HUES6 (cell line): ENCODE data around the gene LMLN.
"Not testable (repeated sequence)": the region's sequence is repeated elsewhere in the genome, so short reads cannot be mapped to it uniquely, and the experiment has no call there.

Source experiments
- H3K27ac ChIP-seq: 2 replicates; pipeline ENCODE4 v1.7.0; 2013; ENCODE audit warnings: low read depth, mild to moderate bottlenecking, low read length, inconsistent platforms
- H3K27me3 ChIP-seq: 2 replicates; pipeline ENCODE4 v1.6.1; 2013; ENCODE audit warnings: low read length; ENCODE audit not compliant: control insufficient read depth, insufficient read depth
- H3K36me3 ChIP-seq: 2 replicates; pipeline ENCODE4 v1.6.1; 2013; ENCODE audit warnings: low read length; ENCODE audit not compliant: control insufficient read depth, insufficient read depth
- H3K4me1 ChIP-seq: 2 replicates; pipeline ENCODE4 v1.6.1; 2013; ENCODE audit warnings: low read length; ENCODE audit not compliant: control insufficient read depth, insufficient read depth
- H3K4me3 ChIP-seq: 2 replicates; pipeline ENCODE4 v1.5.1; 2013; ENCODE audit warnings: low read depth, low read length
- H3K9ac ChIP-seq: one replicate; pipeline ENCODE4 v1.6.1; 2013; ENCODE audit warnings: mild to moderate bottlenecking, low read length
- H3K9me3 ChIP-seq: 2 replicates; pipeline ENCODE4 v1.6.1; 2013; ENCODE audit warnings: low read depth, low read length; ENCODE audit not compliant: control insufficient read depth, insufficient read depth

The LMLN gene

GRCh38 chr3:198080521-198081384, 120.7 kb downstream of the LMLN start:
- peak overlapping the region; percentile 66 for H3K4me3 ChIP-seq

GRCh38 chr3:198081421-198081844, 121.4 kb downstream of the LMLN start:
- Histone ChIP-seq H3K27ac (no peak overlapping the region), H3K9ac (no peak overlapping the region), H3K36me3 (no peaks in the 10 kb centered on the region), H3K4me3 (peak overlapping the region; percentile 66), H3K27me3 (peaks cover 87% of the 10 kb centered on the region), H3K4me1 (peaks cover 3% of the 10 kb centered on the region; the same call in 1 of the 2 replicates), H3K9me3 (peaks cover 2% of the 10 kb centered on the region; the same call in 1 of the 2 replicates)

More at GRCh38 chr3:198080521-198081384, 120.7 kb downstream of the LMLN start:
- H3K4me1 ChIP-seq: peaks cover 3% of the 10 kb centered on the region; the same call in 1 of the 2 replicates
- H3K9ac ChIP-seq: peak overlapping the region; percentile 70
- no peak overlapping the region for H3K27ac ChIP-seq
- H3K27me3 ChIP-seq: peaks cover 87% of the 10 kb centered on the region
- peaks cover 2% of the 10 kb centered on the region; the same call in 1 of the 2 replicates for H3K9me3 ChIP-seq
- H3K36me3 ChIP-seq: no peaks in the 10 kb centered on the region

GRCh38 chr3:198082226-198082625, 122.2 kb downstream of the LMLN start:
- not testable (repeated sequence) for H3K36me3 ChIP-seq, H3K27ac ChIP-seq, H3K9ac ChIP-seq, H3K4me3 ChIP-seq, H3K9me3 ChIP-seq, H3K4me1 ChIP-seq
- peaks cover 87% of the 10 kb centered on the region for H3K27me3 ChIP-seq

- Histone ChIP-seq H3K27me3 (peaks cover 54% of the 10 kb centered on the region), H3K27ac (no peak overlapping the region), H3K36me3 (no peaks in the 10 kb centered on the region), H3K4me3 (no peak overlapping the region), H3K9me3 (no peaks in the 10 kb centered on the region), H3K4me1 (no peaks in the 10 kb centered on the region), H3K9ac (no peak overlapping the region)
Measured at GRCh38 chr3:198088421-198088955, 128.5 kb downstream of the LMLN start.

- Histone ChIP-seq H3K9ac (no peak overlapping the region), H3K27ac (no peak overlapping the region), H3K4me1 (no peaks in the 10 kb centered on the region), H3K36me3 (no peaks in the 10 kb centered on the region), H3K9me3 (no peaks in the 10 kb centered on the region), H3K27me3 (peaks cover 35% of the 10 kb centered on the region), H3K4me3 (no peak overlapping the region)
Measured at GRCh38 chr3:198090795-198091332, 130.8 kb downstream of the LMLN start.

GRCh38 chr3:198092276-198092675, 132.3 kb downstream of the LMLN start:
- Histone ChIP-seq H3K27ac (no peak overlapping the region), H3K36me3 (no peaks in the 10 kb centered on the region), H3K9me3 (no peaks in the 10 kb centered on the region), H3K4me1 (no peaks in the 10 kb centered on the region), H3K4me3 (no peak overlapping the region), H3K27me3 (peaks cover 21% of the 10 kb centered on the region), H3K9ac (no peak overlapping the region)

- Histone ChIP-seq H3K4me1 (no peaks in the 10 kb centered on the region), H3K27me3 (peaks cover 12% of the 10 kb centered on the region), H3K9ac (no peak overlapping the region), H3K4me3 (no peak overlapping the region), H3K36me3 (no peaks in the 10 kb centered on the region), H3K27ac (no peak overlapping the region), H3K9me3 (no peaks in the 10 kb centered on the region)
Measured at GRCh38 chr3:198093112-198093679, 133.2 kb downstream of the LMLN start.
